Right lobe of liver (tissue), 4 donors: ENCODE data around the gene CNNM1.

Experiments used
- CTCF ChIP-seq, 4 donors: fragments of 200-600 bp in 3 of 4; fragments of 450-650 bp in 1 of 4; IDR thresholded peaks; one replicate each; pipeline versions ENCODE4 v1.5.1 to v1.8.0; 2016 to 2022; ENCODE audit warnings: antibody characterized with exemption in 4 of 4, mild to moderate bottlenecking in 2 of 4
- POLR2A ChIP-seq: fragments of 450-650 bp; IDR thresholded peaks from one replicate; pipeline ENCODE4 v1.6.1; 2017; ENCODE audit warnings: antibody characterized with exemption, mild to moderate bottlenecking
- donor health status: DM: no; HTN: no; CAD: no.
- donor health status: DM: no; HTN: no; CAD: no.
- donor health status: DM: no; HTN: yes; CAD: no.

GRCh38 chr10:99292159-99292558, 37.0 kb upstream of the CNNM1 start:
- TF ChIP-seq CTCF (IDR thresholded peaks at IDR 0.05), result no peak
- no peak for TF ChIP-seq POLR2A
